ENCODE results near the gene AKR1B1. TPM values are rescaled to one million over a fixed set of nuclear protein-coding genes. Genes with fewer than 3 reads are reported as not detected.
A peak's percentile ranks its signal among the peaks of the same experiment; 100 is the strongest.

Gene AKR1B1
- total and polyA plus RNA-seq, 2 of the 13 experiments (the other 11 are each of a cell fraction or from before 2014, with no cell fraction given), result 89.9 to 133 TPM

GRCh38 chr7:134422638-134423037, 36.3 kb downstream of the AKR1B1 start:
- peak overlapping the region; percentile 76 for H2AFZ ChIP-seq (ENCODE audit: low read length)
- no peak overlapping the region for H3K9ac ChIP-seq (ENCODE audit: insufficient read depth, low read depth, low read length)
- H3K27ac ChIP-seq (ENCODE audit: extremely low read length, insufficient read depth, low read length), result peak overlapping the region; percentile 36
- H3K27me3 ChIP-seq (ENCODE audit: control insufficient read depth in 1 of 2, insufficient read depth in 2 of 2, low read length in 2 of 2), result no peaks in the 10 kb centered on the region
- intact Hi-C loops (cut with micrococcal nuclease; ENCODE audit: unreplicated experiment) (loop anchor here (5.0 to 10.0 kb wide), 3 partner anchors 55 to 568 kb away; no protein-coding TSS in a partner anchor), in situ Hi-C loops (cut with HindIII; ENCODE audit: extremely low pct_ligation_motif_present, low pct_unique_long_range_greater_than_20kb) (loop anchor here (10.0 kb wide), 1 partner anchor 278 kb away; no protein-coding TSS in a partner anchor)
- DNase-seq (ENCODE audit: low spot score), result peak; percentile 9
- H3K79me2 ChIP-seq (ENCODE audit: insufficient read depth, low read length), result no peaks in the 10 kb centered on the region
- peak overlapping the region; percentile 59 for H3K4me2 ChIP-seq (ENCODE audit: low read depth, low read length)
- peak; percentile 43 for ATAC-seq
- CTCF ChIA-PET (ENCODE audit: low intra/inter-chr PET ratio, low total read pairs), result interaction anchor here (0.8 kb wide), 1 partner anchor 90 kb away, joined by 3 read pairs; no protein-coding TSS in a partner anchor
- peak overlapping the region in 1 of 3 experiments; percentile 31; a peak in 1 of 6 replicates for H3K4me3 ChIP-seq (replicated peaks in 1 of 3; ENCODE audit: insufficient read depth in 1 of 3, low read depth in 2 of 3, low read length in 3 of 3)
- peaks cover 50% of the 10 kb centered on the region for H3K4me1 ChIP-seq (ENCODE audit: insufficient read depth, low read length)
- no peak for FAIRE-seq
- no peaks in the 10 kb centered on the region for H3K36me3 ChIP-seq (replicated peaks in 1 of 2; ENCODE audit: control insufficient read depth in 1 of 2, insufficient read depth in 2 of 2, low read length in 2 of 2)
- H4K20me1 ChIP-seq (ENCODE audit: insufficient read depth, low read length), result no peaks in the 10 kb centered on the region
- BruUV-seq (replicated peaks), result no TSS peak
- 7% methylated on average over 2 of the region's 4 CpGs for WGBS (ENCODE audit: low lambda C conversion rate)
- no peaks in the 10 kb centered on the region for H3K9me3 ChIP-seq (ENCODE audit: low read length)
- POLR2A ChIA-PET, result no interaction called here
- TF ChIP-seq SOX13 (IDR thresholded peaks at IDR 0.05) (no peak), SOX13 (CRISPR knock-in tag; conservative IDR thresholded peaks at IDR 0.05 in 1 of 2, IDR thresholded peaks at IDR 0.05 in 1 of 2) (0 out of 4 replicates have a peak, but pooled peaks of 1 of the 2 experiments have one; percentile 4), ZNF10 (CRISPR knock-in tag; IDR thresholded peaks at IDR 0.05; ENCODE audit: borderline replicate concordance, low read depth) (no peak), POLR2A (IDR thresholded peaks at IDR 0.05; ENCODE audit: insufficient read depth in 1 of 2, low read depth in 2 of 2, low read length in 2 of 2) (no peak), GLMP (CRISPR knock-in tag; IDR thresholded peaks at IDR 0.05; ENCODE audit: borderline replicate concordance) (no peak), THRA (CRISPR knock-in tag; IDR thresholded peaks at IDR 0.05; ENCODE audit: borderline replicate concordance) (peak; percentile 21; the same call in 1 of the 2 replicates), ZNF331 (CRISPR knock-in tag; IDR thresholded peaks at IDR 0.05) (no peak), MYPOP (CRISPR knock-in tag; IDR thresholded peaks at IDR 0.05) (no peak), ZNF230 (CRISPR knock-in tag; IDR thresholded peaks at IDR 0.05) (no peak), TCF7 (IDR thresholded peaks at IDR 0.05; ENCODE audit: low read depth) (no peak), AKAP8 (CRISPR knock-in tag; IDR thresholded peaks at IDR 0.05) (no peak), HNF4A (CRISPR knock-in tag; IDR thresholded peaks at IDR 0.05) (peak; percentile 44; the same call in 1 of the 2 replicates), ZNF335 (CRISPR knock-in tag; IDR thresholded peaks at IDR 0.05) (no peak), ZNF136 (CRISPR knock-in tag; IDR thresholded peaks at IDR 0.05; ENCODE audit: low read depth) (no peak), E2F1 (CRISPR knock-in tag; IDR thresholded peaks at IDR 0.05) (no peak), ZBTB14 (CRISPR knock-in tag; IDR thresholded peaks at IDR 0.05) (no peak), ZNF749 (CRISPR knock-in tag; IDR thresholded peaks at IDR 0.05; ENCODE audit: borderline replicate concordance) (no peak), SUZ12 (IDR thresholded peaks at IDR 0.05; ENCODE audit: low read depth, low read length) (no peak)

All from HepG2 (cell line).